GM10847 (cell line): ENCODE results near the gene SETD2.

ENCODE experiments used
- POLR2A ChIP-seq: IDR thresholded peaks from 2 replicates; pipeline ENCODE4 v1.6.1; 2011; ENCODE audit not compliant: insufficient read length; ENCODE audit errors: extremely low read depth

Gene SETD2

DNA sequence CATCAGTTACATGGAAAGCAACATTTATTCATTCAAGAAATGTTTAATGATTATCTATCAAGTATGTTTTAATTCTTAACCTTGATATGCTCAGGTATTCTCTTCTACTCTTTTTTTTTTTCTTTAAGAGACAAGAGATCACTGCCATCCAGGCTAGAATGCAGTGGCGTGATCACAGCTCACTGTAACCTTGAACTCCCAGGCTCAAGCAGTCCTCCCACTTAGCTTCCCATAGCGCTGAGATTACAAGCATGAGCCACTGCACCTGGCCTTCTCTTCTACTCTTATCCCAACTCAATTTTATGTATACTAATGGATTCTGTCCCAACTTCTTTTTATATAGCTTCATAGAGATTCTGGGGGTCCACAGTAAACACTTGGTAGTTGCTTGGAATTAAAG is 50.9 kb downstream of the SETD2 start:
- no peak for TF ChIP-seq POLR2A

DNA sequence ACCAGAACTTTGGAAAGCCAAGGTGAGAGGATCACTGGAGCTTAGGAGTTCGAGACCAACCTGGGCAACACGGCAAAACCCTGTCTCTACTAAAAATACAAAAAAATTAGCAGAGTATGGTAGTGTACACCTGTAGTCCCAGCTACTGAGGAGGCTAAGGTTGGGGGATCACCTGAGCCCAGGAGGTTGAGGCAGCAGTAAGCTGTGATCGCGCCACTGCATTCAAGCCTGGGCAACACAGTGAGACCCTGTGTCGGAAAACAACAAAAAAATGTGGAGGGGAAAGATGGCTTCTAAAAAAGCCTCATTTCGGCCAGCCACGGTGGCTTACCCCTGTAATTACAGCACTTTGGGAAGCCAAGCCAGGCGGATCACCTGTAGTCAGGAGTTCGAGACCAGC is 54.5 kb downstream of the SETD2 start:
- TF ChIP-seq POLR2A = no peak

DNA sequence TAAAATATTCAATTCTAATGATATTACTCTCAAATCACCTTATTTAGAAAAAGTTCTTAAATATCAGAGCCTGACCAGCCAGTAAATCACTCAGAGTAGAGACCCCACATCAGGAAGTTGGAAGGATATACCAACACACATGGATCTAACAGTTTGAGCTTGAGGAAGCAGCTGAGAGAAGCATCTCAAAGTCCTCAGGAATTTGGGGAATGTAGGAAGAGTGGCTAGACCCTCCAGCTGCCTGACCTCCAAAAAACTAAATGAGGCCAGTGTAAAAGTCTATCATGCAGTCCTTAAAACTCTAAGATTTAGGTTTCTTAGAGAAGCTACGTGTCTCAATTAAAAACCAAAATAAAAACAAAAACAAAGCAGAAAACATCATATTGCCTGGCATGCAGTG is 55.4 kb downstream of the SETD2 start:
- no peak for TF ChIP-seq POLR2A

DNA sequence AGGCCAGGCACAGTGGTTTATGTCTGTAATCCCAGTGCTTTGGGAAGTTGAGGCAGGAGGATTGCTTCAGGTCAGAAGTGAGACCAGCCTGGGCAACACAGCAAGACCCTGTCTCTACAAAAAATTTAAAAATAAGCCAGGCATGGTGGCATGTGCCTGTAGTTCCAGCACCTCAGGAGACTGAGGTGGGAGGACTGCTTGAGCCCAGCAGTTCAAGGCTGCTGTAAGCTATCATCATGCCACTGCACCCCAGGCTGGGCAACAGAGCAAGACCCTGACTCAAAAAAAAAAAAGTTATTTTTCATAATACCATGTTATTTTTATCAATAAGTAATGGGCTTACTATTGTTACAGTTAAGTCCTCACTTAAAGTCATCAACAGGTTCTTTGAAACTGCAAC is 59.7 kb downstream of the SETD2 start:
- TF ChIP-seq POLR2A = no peak

DNA sequence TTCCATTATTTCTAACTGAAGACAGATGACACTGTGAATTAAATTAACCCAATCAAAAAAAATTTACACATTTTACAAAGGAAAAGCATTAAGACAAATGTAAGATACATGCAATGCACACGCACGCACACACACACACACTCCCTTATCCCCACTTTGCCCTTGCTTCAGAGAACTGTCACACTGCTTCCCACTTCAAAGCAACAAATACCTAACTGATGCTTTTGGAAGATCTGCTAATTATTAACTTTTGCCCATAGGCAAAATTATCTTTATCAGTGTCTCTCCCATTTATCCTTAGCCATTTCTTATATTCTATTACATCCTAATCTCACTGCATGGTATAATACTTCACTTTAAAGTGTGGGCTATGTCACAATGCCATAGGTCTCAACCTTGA is 60.3 kb downstream of the SETD2 start:
- no peak for TF ChIP-seq POLR2A

DNA sequence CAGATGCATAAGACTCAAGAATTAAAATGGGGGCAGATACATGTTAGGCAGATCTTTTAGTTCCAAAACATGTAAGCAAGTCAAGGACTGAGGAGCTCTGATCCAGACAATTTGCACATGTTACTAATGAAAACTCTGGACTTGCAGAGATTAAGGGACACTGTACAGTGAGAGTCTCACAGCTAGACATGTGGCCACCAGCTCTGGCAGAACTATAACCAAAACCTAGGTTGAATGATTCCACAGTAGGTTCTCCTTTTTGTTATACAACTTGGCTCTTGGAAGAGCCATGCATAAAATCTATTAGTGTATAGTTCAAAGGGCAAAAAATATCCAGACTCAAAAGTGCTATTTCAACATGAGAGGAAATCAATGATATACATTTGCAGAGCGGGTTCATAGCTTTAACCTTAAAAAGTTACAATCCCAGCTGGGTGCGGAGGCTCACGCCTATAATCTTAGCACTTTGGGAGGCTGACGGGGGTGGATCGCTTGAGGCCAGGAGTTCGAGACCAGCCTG is 61.8 kb downstream of the SETD2 start:
- no peak for TF ChIP-seq POLR2A

DNA sequence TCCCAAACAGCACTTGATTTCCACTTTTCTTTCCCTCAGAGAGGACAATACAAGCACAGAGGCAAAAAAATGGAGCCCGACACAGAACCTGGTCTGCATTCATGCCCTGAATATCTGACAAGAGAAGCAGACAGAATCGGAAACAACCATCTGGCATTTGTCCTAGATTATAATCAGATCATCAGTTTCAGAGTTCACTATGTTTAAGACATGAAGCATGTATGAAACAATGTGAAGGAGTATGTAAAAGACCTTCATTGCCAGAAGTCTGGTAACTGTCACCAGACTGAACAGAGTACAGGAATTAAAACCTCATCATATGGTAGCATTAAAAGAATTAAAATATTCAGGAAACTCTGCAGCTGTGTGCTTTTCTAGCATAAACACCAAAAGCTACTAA is 65.0 kb downstream of the SETD2 start:
- TF ChIP-seq POLR2A = no peak

DNA sequence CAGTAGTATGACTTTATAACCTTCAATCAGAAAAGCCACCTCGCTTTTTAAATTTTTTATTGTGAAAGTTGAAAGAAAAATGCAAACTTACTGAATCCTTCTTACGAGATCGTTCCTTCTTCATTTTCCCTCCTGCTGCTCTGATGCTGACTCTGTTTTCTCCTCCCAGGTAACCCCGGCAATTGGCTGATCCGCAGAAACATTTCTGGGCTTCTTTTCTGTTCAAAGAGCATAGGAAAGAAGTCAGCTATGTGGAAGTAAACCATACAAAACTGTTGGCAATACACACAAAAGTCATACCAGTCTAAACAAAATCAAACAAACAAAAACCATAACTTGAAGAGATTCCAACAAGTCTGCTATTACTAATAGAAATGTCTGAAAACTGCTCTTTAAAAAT is 66.0 kb downstream of the SETD2 start:
- no peak for TF ChIP-seq POLR2A

DNA sequence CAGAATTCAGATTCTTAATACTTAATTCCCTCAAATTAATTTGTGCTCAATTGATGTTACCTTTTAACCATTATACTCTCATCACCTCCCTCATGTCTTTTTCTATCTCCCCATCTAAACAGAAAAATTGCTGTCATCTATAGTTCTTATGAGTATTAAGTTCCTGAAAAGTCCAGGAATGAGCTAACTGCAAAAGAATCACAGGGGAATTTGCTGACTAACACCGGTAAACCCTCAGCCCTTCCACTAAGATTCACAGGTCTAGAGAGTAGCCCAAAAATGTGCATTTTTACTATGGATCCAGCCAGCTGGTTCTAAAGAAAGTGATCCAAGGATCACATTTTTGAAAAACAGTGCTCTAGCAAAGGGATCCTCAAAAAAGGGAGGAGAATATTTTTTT is 67.0 kb downstream of the SETD2 start:
- no peak for TF ChIP-seq POLR2A

DNA sequence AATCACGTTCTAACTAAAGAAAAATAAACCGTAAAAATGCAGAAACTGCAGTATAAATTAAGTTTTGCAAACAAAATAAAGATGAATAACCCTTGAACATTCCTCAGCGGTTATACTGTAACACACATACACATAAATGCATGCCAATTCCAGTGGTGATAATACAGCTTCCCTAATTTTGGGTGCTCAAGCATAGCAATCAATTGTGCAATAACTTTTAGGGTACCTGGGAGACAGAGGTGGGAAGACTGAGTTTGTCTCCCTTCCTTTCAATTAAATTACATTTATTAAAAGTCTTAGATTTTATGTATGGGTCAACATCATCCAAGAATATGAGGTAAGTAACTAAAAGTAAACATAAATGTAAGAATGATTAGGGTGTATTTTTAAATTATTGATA is 71.8 kb downstream of the SETD2 start:
- TF ChIP-seq POLR2A = no peak

DNA sequence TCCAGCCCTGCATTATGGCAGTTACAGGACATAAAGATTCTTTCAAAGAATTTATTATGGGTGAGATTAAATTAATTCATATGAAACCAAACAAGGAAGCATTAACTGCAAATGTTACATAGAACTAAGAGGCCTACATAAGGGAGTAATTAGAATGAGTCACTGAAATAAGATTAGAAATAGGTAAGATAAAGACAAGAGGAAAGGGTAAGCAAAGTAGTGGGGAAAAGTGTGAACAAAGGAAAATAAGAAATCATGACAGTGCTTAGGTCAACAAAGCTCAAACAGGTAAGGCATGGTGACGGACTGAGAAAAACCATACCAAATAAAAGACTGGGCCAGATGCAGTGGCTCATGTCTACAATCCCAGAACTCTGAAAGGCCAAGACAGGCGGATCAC is 74.3 kb downstream of the SETD2 start:
- TF ChIP-seq POLR2A = no peak

DNA sequence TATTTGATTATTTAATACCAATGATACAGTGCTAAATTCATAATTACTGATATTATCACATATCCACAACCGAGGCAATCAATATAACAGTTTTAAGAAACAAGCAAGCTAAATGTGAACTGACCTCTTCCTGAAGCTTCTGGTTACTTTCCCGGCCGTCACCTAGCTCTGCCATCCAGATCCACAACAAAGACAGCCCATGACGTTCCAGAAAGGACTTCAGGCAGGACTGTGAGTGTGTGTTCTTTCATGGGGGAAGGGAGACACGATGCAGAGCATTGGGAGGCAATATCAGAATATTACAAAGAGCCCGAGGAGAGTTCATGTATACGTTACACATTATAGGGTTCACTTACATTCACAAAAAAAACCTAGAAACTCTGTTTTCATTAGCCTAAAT is 77.8 kb downstream of the SETD2 start:
- TF ChIP-seq POLR2A = no peak

DNA sequence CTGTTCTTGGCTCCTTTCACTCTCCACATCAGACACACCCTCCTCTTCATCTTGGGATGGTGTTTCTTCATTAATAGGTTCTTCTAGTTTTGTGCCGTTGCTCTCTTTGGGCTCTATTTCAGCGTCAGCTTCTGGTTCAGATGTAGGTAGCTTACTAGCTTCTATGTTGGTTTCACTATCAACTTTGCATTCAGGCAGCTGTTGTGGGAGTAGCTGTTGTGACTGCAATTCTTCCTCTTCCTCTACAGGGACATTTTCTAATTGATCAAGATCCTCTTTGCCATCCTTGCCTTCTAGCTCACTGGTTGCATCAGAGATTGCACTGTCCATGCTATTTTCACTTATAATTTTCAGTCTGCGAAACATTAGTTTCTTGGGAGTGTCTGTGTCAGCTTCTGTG is 80.1 kb downstream of the SETD2 start:
- no peak for TF ChIP-seq POLR2A

DNA sequence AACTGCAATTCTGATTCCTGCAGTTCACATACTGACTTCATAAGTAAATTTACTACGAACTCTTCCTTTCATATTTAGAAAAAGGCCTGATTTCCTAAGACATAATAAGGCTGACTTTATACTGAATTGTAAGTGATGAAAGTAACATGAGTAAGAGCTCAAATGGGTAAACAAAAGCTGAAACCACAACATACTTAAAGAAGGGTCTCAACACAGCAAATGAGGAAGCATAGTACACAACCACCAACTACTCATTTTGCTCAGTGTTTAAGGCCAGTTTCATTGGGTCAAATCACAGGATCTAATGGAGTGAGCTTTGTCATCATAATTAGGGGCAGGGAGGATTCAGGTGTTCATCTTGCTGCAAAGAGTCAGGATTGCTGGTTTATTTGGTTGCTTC is 81.4 kb downstream of the SETD2 start:
- no peak for TF ChIP-seq POLR2A

DNA sequence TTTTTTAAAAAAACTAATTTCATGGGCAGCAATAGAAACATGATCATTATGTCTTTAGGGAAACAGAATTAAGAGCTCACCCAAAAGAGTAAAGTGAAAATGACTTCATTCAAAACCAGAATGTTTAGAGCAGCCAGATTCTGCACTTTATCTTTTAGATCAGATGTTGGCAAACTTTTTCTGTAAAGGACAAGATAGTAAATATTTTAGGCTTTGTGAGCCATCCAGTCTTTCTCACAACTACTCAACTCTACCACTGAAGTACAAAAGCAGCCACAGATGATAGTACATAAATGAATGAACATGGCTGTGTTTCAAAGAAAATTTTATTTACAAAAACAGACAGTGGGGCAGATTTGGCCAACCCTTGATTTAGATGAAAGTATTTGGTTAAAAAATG is 84.5 kb downstream of the SETD2 start:
- no peak for TF ChIP-seq POLR2A

DNA sequence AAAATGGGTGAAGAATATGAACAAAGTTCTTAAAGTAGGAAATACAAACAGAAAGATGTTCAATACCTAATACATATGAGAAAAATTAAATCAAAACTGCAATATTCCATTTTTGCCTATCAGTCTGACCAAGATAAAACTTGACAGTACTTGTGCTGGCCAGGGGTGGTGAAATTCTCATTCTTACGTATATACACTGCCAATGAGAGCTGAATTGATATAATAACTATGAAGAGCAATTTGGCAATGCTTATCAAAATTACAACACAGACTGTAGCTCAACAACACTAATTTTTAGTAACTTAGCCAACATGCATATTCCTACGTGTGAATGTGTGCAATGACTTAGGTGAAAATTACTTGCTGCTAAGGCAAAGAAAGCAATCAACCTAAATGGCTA is 90.2 kb downstream of the SETD2 start:
- TF ChIP-seq POLR2A = no peak

DNA sequence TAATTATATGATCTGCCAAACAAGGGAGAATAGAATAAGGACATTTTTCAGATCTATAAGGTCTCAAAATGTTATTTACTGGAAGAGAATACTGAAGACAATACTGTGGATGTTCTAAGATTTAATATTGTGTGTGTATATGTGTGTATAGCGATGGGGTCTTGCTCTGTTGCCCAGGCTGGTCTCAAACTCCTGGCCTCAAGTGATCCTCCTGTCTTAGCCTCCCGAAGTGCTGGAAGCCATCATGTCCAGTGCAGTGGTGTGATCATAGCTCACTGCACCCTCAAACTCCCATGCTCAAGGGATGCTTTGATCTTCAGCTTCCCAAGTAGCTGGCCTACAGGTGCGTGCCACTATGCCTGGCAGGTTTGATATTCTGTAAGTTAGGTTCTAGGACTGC is 93.1 kb downstream of the SETD2 start:
- no peak for TF ChIP-seq POLR2A

DNA sequence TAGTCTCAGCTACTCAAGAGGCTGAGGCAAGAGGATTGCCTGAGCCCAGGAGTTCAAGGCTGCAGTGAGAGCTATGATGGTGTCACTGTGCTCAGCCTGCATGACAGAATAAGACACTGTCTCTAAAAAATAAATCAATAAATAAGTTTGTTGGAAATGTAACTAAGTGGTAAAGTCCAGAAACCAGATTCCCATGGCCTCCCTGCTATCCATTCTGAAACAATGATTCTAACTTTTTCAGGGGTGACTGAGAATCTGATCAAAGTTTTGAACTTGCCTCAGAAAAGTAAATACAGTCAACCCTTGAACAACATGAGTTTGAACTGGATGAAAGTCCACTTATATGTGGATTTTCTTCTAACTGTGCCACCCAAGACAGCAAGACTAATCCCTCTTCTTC is 98.2 kb downstream of the SETD2 start:
- no peak for TF ChIP-seq POLR2A

DNA sequence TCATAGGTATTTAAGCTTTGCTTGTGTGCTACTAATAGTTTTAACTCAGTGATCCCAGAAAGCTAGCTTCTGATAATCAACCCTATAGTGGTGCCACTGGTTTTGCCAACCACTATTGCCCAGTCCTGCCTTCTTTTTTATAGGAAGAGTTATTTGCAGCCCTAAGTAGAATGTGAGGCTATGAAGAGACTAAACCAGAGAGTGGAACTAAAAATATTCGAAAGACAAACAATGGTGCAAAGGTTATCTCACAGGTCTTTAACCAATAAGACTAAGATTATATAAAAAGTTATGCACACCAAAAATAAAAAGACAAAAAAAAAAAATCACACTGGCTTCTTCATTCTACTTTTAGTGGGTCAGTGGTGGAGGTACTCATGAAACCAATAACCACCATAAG is 98.9 kb downstream of the SETD2 start:
- no peak for TF ChIP-seq POLR2A

DNA sequence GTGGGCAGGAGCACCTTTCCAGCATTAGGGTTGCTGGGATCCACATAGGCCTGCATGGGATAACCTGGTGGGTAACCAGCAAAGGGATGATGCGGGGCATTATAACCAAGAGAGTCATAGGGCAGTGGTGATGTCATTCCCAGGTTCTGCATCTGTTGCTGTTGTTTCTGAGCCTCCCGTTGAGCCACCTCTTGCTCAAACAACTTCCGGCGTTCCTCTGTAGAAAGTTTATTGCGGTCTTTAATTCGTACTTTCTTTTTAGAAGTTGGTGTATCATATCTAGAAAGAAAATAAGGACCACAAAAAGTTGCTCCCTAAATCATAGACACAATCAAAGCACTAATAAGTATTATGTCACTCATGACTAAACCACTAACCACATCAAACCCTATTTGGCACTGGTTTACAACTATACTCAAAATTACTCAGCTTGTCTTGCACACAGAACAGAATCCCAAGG is 106.7 kb downstream of the SETD2 start:
- TF ChIP-seq POLR2A = no peak
